HG03196 (cell line): Measurements from ENCODE around the gene GRB10.

Source experiments
- ATAC-seq: cut with Tn5 transposase; IDR thresholded peaks from one replicate; pipeline ENCODE4 v1.9.1; 2021; ENCODE audit not compliant: unreplicated experiment

GRB10 gene

GRCh38 chr7:50721661-50722259, 60.9 kb downstream of the GRB10 start:
- no peak for ATAC-seq

DNA sequence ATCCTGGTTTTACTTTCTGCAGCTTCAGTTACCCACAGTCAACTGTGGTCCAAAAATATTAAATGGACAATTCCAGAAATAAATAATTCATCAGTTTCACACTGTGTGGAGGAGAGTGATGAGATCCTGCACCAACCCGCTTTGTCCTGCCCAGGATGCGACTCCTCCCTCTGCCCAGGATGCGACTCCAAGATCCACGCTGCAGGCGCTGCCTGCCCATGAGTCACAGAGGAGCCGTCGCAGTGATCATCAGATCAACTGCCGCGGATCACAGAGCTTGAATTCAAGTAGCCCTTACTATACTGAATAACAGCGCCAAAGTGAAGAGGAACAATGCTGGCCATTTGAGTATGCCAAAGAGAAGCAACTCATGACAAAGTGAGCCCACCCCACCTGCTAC, 61.5 kb downstream of the GRB10 start:
- ATAC-seq = no peak

DNA sequence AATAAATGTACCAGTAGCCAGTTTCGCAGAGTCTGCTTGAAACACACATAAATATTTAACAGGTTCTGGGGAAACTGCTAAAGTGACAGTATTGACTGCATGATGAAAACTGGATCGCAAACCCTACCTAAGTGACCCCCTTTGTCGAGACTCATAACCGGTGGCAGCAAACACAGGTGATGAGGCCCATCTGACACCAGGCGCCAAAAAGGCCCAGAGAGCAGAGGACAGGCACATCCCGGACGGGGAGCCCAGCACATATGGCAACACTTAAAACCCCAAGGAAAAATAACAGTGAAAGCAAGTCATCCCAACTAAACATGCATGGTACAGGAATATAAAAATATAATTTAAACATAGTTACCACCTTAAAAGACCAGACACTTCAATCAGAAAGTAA, 62.4 kb downstream of the GRB10 start:
- ATAC-seq = no peak

DNA sequence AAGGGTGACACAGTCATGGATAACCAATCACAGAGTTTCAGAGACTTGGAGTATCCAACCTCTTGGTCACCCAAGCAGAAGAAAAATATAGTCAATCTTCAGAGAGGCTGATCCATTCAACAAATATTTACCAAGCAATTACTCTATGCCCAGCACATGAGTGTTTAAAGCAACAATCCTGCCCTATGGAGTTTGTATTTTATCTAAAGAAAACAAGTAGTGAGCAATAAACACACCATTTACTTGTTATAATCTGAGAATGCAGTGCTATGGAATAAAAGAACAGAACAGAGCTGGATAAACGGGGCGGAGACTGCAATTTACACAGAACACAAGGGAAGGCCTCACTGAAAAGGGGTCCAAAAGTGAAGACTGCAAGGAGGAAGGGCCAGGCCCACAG, 63.8 kb downstream of the GRB10 start:
- no peak for ATAC-seq

DNA sequence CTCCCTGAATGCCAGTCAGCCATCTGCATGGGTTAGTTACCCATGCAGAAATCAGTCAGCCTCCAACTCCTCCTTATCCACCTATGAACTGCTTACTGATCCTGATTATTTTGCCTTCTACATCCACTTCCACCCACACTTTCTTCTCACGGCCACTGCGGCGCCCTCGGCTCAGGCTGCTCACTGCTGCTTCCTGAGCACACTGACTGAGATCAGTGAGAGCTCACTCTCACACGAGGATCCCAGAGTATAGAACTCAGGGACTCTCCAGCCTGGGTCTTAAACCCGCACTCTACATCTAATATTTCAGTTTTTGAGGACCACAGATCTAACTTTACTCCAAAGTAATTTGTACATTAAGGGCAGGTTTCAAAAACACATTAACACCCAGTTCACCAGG, 64.4 kb downstream of the GRB10 start:
- ATAC-seq = no peak

DNA sequence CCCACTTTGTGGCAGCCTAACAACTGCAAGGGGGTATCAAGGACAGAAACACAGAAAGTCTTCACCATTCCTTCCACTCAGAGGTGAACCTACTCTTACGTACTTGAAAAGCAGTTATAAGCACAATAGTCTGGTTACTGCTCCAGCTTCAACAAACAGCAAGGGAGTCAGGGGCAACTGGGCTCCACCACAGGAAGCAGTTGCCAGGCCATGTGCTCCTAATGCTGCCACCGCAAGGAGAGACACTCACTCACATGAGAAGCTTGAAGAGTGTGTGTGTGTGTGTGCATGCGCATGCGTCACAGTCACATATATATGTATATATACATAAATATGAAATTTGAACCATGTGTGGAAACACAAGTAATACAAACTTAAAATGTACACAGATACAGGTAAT, 65.5 kb downstream of the GRB10 start:
- no peak for ATAC-seq

DNA sequence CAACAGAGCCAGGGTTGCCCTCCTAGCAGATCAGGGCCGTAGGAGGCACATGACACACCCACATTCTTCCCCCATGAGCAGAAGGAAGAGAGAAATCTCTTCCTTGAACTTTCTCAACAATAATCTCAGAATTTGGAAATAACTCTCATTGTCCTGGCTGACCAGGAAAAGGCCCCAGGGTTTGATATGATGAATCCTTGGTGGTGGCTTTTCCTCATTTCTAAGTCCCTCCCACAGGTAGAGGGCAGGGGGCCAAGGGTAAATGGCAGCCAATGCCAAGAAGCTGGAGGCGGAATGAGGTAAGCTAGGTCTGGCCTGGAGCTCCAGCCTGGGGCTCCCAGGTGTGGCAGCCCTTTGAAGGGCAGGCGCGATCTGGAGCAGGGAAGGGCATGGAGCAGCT, 67.8 kb downstream of the GRB10 start:
- no peak for ATAC-seq

GRCh38 chr7:50713123-50713965, 69.4 kb downstream of the GRB10 start:
- no peak for ATAC-seq

DNA sequence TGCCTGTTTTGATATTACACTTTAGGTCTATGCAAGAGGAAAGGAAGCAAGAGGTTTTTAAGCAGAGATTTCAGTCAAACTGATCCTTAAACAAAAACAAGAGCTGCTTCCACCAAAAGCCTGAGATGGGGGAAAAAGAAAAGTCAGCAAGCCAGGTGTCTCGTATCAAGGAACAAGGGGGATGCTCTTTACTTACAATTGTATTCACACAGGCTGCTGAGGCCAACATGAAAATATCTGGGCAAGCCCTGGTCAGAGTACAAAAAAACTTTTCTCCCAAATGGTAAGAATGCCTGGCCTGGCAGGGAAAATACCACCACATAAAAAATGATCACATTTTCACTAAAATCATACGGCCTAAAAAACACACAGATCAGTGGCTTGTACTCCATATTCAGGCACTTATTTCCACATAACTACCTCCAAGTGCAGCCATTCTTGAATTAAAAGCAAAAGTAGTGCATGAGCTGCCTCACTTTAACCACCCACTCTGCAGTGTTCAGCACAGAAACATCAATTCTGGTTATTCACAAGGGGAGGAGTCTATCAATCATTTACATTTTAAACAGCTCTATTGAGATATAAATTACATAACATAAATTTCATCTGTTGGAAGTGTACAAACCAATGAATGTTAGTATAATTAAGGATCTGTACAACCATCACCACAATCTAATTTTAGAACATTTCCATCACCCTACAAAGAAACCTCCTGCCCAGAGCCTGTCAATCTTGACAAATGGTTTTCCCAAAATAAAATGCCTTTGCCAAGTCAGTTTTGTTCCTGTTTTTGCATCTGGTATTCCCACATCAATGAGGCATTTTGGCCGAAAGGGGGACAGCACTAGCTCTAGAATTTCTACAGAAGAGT, 70.2 kb downstream of the GRB10 start:
- no peak for ATAC-seq

DNA sequence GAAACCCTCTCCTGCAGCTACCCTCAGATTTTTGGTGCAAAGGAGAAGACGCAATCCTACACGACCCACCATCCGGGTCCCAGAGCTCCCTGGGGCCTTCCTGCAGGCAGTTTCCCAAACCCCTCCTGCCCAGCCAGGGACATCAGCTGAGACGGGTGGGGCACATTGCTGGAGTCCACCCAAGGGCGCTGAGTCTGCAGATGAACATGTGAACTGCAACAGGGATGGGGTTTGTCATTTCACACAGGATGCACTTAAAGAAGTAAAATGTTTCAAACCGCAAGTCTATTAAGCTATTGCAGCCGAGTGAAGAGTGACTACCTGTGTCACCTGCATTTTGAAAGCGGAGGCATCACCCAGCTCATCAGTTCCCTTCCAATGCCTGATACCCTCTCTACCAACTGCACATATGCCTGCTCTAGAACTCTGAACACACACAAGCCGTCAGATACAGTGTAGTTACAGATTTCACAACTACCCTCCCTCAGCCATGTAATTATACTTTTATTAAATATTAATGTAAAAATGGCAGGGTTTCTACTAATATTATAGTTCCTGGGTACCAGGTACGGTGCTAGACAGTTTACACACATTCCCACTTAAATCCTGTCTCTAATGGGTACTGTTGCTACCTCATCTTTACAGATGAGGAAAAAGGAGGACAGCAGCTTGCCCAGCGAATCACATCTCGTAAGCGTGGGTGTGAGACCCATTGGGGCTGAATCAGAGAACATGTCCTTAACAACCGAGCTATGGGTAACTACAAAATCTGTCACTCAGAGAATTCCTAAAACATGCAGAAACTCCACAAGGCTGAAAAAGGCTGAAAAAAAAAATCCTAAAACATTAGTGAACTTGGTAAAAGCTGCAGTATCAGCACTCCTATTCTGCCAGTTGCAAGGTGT, 71.2 kb downstream of the GRB10 start:
- no peak for ATAC-seq

- no peak for ATAC-seq
Observed at GRCh38 chr7:50710441-50711154, 72.1 kb downstream of the GRB10 start.

DNA sequence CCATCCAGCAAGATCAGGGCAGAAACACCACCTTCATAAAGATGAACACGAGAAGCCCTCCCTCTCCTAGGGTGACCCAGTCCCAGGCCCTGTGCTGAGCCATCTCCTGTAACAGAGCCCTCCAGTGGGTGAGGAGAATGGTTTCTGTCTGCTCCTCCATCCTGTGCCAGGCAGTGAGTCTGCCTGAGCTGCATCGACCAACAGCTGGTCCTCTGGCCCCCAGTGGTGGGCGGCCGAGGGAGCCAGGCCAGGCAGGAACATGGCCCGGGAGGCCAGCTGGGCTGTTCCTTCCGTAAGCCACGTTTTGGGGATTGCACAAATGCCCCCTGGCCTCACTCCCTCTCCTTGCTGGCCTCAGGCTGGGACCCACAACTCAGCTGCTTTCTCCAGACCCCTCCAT, 73.5 kb downstream of the GRB10 start:
- ATAC-seq = no peak

DNA sequence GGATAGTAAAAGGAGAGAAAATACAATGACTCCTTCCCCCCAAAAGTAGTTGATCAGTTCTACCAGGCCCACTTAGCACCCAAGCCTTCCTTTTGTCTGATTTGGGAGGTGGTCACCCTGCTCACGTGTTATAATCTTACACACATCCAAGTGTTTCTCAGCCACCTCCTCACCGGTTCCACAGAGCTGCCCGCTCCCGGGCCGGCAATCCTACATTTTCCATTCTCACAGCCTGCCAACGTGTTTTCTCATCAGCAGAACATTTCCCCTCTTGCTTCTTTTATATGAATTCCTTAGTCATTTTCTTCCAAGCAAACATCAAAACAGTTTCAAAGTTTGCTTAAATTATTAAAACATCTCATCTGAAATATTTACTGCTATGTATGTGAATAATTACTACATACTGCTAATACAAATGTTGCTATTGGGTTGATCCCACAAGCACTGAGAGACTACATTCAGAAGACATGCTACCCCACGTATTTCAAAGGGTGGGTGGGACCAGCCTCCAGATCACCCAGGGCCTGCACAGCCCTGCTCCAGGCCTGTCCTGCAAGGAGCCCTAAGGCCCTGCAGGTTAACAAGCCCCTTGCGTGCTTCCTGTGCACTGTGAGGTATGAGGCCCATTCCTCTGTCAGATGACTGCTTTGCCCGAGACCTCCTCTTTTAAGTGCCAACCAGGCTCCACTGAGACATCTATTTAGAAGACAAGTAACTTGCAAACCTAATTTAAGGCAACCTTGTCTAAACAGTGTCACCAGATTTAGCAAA, 75.3 kb downstream of the GRB10 start:
- no peak for ATAC-seq

DNA sequence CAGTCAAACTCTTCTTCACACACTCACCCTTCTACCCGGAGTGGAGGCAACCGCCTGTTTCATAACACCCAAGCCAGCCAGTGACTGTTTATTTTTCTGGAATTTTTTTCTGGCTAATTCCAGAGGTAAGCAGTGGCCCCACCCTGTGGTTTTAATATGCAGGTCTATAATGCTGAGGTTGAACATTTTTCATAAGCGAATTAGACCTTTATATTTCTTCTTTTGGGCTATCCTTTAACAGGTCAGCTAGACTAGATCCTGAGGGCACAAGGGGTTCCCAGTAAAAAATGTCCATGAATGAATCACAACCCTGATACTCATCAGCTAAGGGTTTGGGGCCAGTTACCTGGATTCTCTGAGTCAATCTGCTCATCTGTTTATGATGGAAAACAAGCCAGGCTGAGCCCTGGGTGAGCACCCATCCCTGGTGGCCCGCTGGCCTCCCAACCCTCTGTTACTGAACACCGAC, 76.2 kb downstream of the GRB10 start:
- ATAC-seq = no peak

GRCh38 chr7:50704844-50705243, 77.9 kb downstream of the GRB10 start:
- ATAC-seq = no peak

- ATAC-seq = no peak
Observed at GRCh38 chr7:50703654-50704053, 79.0 kb downstream of the GRB10 start.

- ATAC-seq = no peak
Observed at GRCh38 chr7:50699143-50699542, 83.6 kb downstream of the GRB10 start.

- no peak for ATAC-seq
Observed at GRCh38 chr7:50697748-50698147, 84.9 kb downstream of the GRB10 start.
